Activated naive CD4-positive, alpha-beta T cell treated with anti-CD3 and anti-CD28 coated beads for 36 hours (primary cell): ENCODE measurements around the gene KCNQ2. TPM values are rescaled to one million over a fixed set of nuclear protein-coding genes. Genes with fewer than 3 reads are reported as not detected.

Experiments
- CTCF ChIA-PET: fragments of 350-600 bp; sonication (Branson Sonifier 250); formaldehyde crosslinking; loops from one replicate; lab custom pipeline; 2021; ENCODE audit warnings: antibody characterized with exemption; lab: Charles Lee
- DNase-seq: peaks from one replicate; pipeline ENCODE4 v3.0.0-alpha.2; 2020
- H3K27ac Mint-ChIP-seq: one replicate; pipeline ENCODE4 v1.8.0; 2021; ENCODE audit warnings: mild to moderate bottlenecking, mixed read lengths
- H3K27me3 Mint-ChIP-seq: one replicate; pipeline ENCODE4 v1.8.0; 2021; ENCODE audit warnings: low read depth, mixed read lengths
- H3K36me3 Mint-ChIP-seq: one replicate; pipeline ENCODE4 v1.8.0; 2021; ENCODE audit warnings: low read depth, mixed read lengths
- H3K4me1 Mint-ChIP-seq: one replicate; pipeline ENCODE4 v1.8.0; 2021; ENCODE audit warnings: low read depth, mixed read lengths
- H3K4me3 Mint-ChIP-seq: one replicate; pipeline ENCODE4 v1.8.0; 2021; ENCODE audit warnings: mild to moderate bottlenecking, moderate library complexity, mixed read lengths
- H3K9me3 Mint-ChIP-seq: one replicate; pipeline ENCODE4 v1.8.0; 2021; ENCODE audit warnings: mixed read lengths
- intact Hi-C: fragments of 100-400 bp; cut with micrococcal nuclease; formaldehyde crosslinking; loops from one replicate; pipeline ENCODE4 v1.15.1; 2023
- total RNA-seq, 2 experiments: library from RNA; stranded (reverse); gene quantifications; one replicate each; pipeline ENCODE4 v1.2.3, GENCODE V29; 2021

Gene KCNQ2
- total RNA-seq, 2 experiments from 2014 or later = not detected

DNA sequence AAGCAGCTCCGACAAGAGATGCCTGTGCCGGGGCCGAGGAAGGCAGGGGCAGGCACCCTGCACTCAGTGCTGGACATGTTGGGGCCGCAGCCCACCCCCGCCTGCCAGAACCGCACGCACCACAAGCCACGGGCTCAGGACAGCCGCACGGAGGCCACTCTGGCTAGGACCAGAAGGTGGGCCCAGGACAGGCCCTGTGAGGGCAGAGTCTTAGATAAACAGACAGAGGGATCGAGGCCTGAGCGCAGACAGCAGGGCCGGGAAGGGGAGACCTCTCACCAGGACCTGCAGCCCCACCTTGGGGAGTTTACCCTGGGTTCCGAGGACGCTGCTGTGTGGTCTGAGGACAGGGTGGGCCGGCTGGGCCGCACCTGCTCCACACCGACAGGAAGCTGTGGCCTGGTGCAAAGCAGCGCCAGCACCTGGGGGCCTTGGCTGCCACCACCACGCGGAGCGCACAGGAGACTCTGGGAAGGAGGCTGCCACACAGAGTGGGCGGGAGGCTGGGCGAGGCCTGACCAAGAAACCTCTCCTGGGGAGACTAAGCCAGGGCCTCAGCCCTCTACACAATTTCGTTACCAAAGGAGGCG lies 32.0 kb downstream of the KCNQ2 start:
- CTCF ChIA-PET = no interaction called here
- DNase-seq = no peak
- no peaks in the 10 kb centered on the region for H3K27me3 Mint-ChIP-seq

DNA sequence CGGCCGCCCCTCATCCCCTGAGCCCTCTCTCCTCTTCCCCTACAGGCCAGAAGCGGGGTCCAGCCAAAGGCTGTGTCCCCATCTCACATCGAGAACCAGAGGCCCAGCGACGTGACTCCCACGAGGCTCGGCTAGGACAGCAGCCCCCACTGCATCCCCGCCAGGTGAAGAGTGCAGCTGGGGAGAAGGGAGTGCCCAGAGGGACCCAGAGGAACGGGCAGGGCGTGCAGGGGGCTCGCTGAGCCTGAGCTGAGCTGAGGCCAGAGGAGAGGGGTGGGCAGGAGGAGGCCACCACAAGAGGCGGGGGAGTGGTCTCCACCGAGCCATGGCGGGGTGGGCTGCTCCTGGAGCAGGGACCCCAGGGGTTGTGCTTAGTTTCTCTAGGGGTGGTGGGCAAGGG lies 32.6 kb downstream of the KCNQ2 start:
- CTCF ChIA-PET = no interaction called here
- no peak overlapping the region for H3K27ac Mint-ChIP-seq
- H3K27me3 Mint-ChIP-seq = no peaks in the 10 kb centered on the region
- H3K9me3 Mint-ChIP-seq = peaks cover 6% of the 10 kb centered on the region
- DNase-seq = no peak
- no peaks in the 10 kb centered on the region for H3K36me3 Mint-ChIP-seq
- peaks cover 23% of the 10 kb centered on the region for H3K4me1 Mint-ChIP-seq
- intact Hi-C loops = loop anchor here (5.0 kb wide), 3 partner anchors 37 to 197 kb away; partner anchors contain the start of gene PTK6
- H3K4me3 Mint-ChIP-seq = no peak overlapping the region

More for the DNA sequence above, 32.0 kb downstream of the KCNQ2 start:
- intact Hi-C loops = loop anchor here (5.0 kb wide), 3 partner anchors 37 to 197 kb away; partner anchors contain the start of gene PTK6
- H3K4me3 Mint-ChIP-seq = no peak overlapping the region
- H3K4me1 Mint-ChIP-seq = peaks cover 20% of the 10 kb centered on the region
- H3K9me3 Mint-ChIP-seq = peaks cover 6% of the 10 kb centered on the region
- H3K27ac Mint-ChIP-seq = no peak overlapping the region
- H3K36me3 Mint-ChIP-seq = no peaks in the 10 kb centered on the region

GRCh38 chr20:63438121-63438520 lies 34.3 kb downstream of the KCNQ2 start:
- no peak overlapping the region for H3K4me3 Mint-ChIP-seq
- H3K36me3 Mint-ChIP-seq = no peaks in the 10 kb centered on the region
- peaks cover 6% of the 10 kb centered on the region for H3K9me3 Mint-ChIP-seq
- H3K27me3 Mint-ChIP-seq = no peaks in the 10 kb centered on the region
- no peak overlapping the region for H3K27ac Mint-ChIP-seq
- intact Hi-C loops = no loop called here
- H3K4me1 Mint-ChIP-seq = peaks cover 31% of the 10 kb centered on the region
- CTCF ChIA-PET = interaction anchor here (1.3 kb wide), 1 partner anchor 15 kb away, joined by 5 read pairs; no protein-coding TSS in a partner anchor
- DNase-seq = no peak

- intact Hi-C loops = loop anchor here (2.0 kb wide), 1 partner anchor 85 kb away; the partner anchor contains the start of gene PPDPF
- Mint-ChIP-seq H3K9me3 (no peaks in the 10 kb centered on the region), H3K4me3 (no peak overlapping the region)
Observed at GRCh38 chr20:63435552-63435951, 36.9 kb downstream of the KCNQ2 start.

DNA sequence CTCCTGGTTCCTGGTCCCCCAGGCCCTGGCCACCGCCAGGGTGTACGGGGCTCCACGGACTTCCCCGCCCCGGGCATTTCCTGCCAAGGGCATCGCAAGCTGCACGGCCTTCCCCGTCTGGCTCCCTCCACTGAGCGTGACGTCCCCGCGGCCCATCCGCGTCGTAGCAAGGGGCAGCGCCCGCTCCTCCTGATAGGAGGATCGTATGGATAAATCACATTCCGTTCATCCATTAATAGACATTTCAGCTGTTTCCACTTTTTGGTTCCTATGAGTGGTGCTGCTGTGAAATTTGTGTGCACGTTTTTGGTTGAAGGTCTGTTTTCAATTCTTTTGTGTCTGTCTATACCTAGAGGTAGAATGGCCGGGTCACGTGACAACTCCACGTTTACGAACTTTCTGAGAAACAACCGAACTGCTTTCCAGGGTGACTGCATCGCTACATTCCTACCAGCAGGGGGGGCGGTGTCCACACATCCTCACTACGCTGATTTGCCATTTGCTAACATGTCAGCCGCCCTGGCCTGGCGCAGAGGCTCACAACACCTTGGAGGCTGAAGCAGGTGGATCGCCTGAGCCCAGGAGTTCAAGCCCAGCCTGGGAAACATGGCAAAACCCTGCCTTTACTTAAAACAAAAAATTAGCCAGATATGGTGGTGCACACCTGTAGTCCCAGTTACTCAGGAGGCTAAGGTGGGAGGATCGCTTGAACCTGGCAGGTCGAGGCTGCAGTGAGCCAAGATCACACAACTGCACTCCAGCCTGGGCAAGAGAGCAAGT lies 37.7 kb downstream of the KCNQ2 start:
- Mint-ChIP-seq H3K9me3 (no peaks in the 10 kb centered on the region), H3K4me3 (peak overlapping the region; percentile 0), H3K4me1 (peaks cover 11% of the 10 kb centered on the region), H3K27me3 (no peaks in the 10 kb centered on the region), H3K27ac (peak overlapping the region; percentile 43), H3K36me3 (no peaks in the 10 kb centered on the region)
- intact Hi-C loops = loop anchor here (2.0 kb wide), 1 partner anchor 86 kb away; the partner anchor contains the start of gene PPDPF
- CTCF ChIA-PET = interaction anchor here (0.6 kb wide), 1 partner anchor 840 kb away, joined by 3 read pairs; no protein-coding TSS in a partner anchor
- peak; percentile 91 for DNase-seq

More at GRCh38 chr20:63435552-63435951, 36.9 kb downstream of the KCNQ2 start:
- H3K36me3 Mint-ChIP-seq = no peaks in the 10 kb centered on the region
- no peak for DNase-seq
- CTCF ChIA-PET = interaction anchor here (0.6 kb wide), 1 partner anchor 493 kb away, joined by 3 read pairs; no protein-coding TSS in a partner anchor
- no peak overlapping the region for H3K27ac Mint-ChIP-seq
- H3K4me1 Mint-ChIP-seq = peaks cover 11% of the 10 kb centered on the region
- H3K27me3 Mint-ChIP-seq = no peaks in the 10 kb centered on the region

- Mint-ChIP-seq H3K4me3 (no peak overlapping the region), H3K4me1 (peaks cover 11% of the 10 kb centered on the region), H3K27ac (no peak overlapping the region), H3K36me3 (no peaks in the 10 kb centered on the region), H3K27me3 (no peaks in the 10 kb centered on the region), H3K9me3 (no peaks in the 10 kb centered on the region)
- no peak for DNase-seq
- CTCF ChIA-PET = interaction anchor here (0.6 kb wide), 1 partner anchor 840 kb away, joined by 3 read pairs; no protein-coding TSS in a partner anchor
- intact Hi-C loops = loop anchor here (2.0 kb wide), 1 partner anchor 87 kb away; the partner anchor contains the start of gene PPDPF
Observed at GRCh38 chr20:63433756-63434531, 38.5 kb downstream of the KCNQ2 start.

GRCh38 chr20:63433351-63433750 lies 39.1 kb downstream of the KCNQ2 start:
- CTCF ChIA-PET = no interaction called here
- intact Hi-C loops = no loop called here
- Mint-ChIP-seq H3K4me1 (peaks cover 11% of the 10 kb centered on the region), H3K27ac (no peak overlapping the region), H3K4me3 (no peak overlapping the region), H3K27me3 (no peaks in the 10 kb centered on the region), H3K36me3 (no peaks in the 10 kb centered on the region), H3K9me3 (no peaks in the 10 kb centered on the region)
- DNase-seq = no peak

- intact Hi-C loops = no loop called here
- H3K27me3 Mint-ChIP-seq = no peaks in the 10 kb centered on the region
- CTCF ChIA-PET = no interaction called here
- peaks cover 11% of the 10 kb centered on the region for H3K4me1 Mint-ChIP-seq
- no peak overlapping the region for H3K27ac Mint-ChIP-seq
- DNase-seq = no peak
- H3K36me3 Mint-ChIP-seq = no peaks in the 10 kb centered on the region
- H3K4me3 Mint-ChIP-seq = no peak overlapping the region
- H3K9me3 Mint-ChIP-seq = no peaks in the 10 kb centered on the region
Observed at GRCh38 chr20:63432577-63433325, 39.7 kb downstream of the KCNQ2 start.

- Mint-ChIP-seq H3K9me3 (no peaks in the 10 kb centered on the region), H3K27ac (no peak overlapping the region), H3K27me3 (no peaks in the 10 kb centered on the region), H3K4me1 (peaks cover 11% of the 10 kb centered on the region), H3K36me3 (no peaks in the 10 kb centered on the region), H3K4me3 (no peak overlapping the region)
- DNase-seq = no peak
- intact Hi-C loops = no loop called here
- CTCF ChIA-PET = no interaction called here
Observed at GRCh38 chr20:63431944-63432343, 40.5 kb downstream of the KCNQ2 start.

GRCh38 chr20:63430891-63431290 lies 41.6 kb downstream of the KCNQ2 start:
- peaks cover 11% of the 10 kb centered on the region for H3K4me1 Mint-ChIP-seq
- H3K27me3 Mint-ChIP-seq = no peaks in the 10 kb centered on the region
- no peaks in the 10 kb centered on the region for H3K36me3 Mint-ChIP-seq
- H3K27ac Mint-ChIP-seq = no peak overlapping the region
- no peaks in the 10 kb centered on the region for H3K9me3 Mint-ChIP-seq
- CTCF ChIA-PET = no interaction called here
- no peak overlapping the region for H3K4me3 Mint-ChIP-seq
- no peak for DNase-seq
- intact Hi-C loops = no loop called here

GRCh38 chr20:63429992-63430391 lies 42.5 kb downstream of the KCNQ2 start:
- H3K27me3 Mint-ChIP-seq = no peaks in the 10 kb centered on the region
- intact Hi-C loops = no loop called here
- no peaks in the 10 kb centered on the region for H3K9me3 Mint-ChIP-seq
- H3K4me3 Mint-ChIP-seq = no peak overlapping the region
- DNase-seq = no peak
- no peak overlapping the region for H3K27ac Mint-ChIP-seq
- CTCF ChIA-PET = no interaction called here
- peaks cover 9% of the 10 kb centered on the region for H3K4me1 Mint-ChIP-seq
- no peaks in the 10 kb centered on the region for H3K36me3 Mint-ChIP-seq
